ENCODE measurements around the gene ATXN1.
"Not testable (repeated sequence)": the region's sequence is repeated elsewhere in the genome, so short reads cannot be mapped to it uniquely, and the experiment has no call there.

Gene ATXN1

GRCh38 chr6:16719488-16719887, 41.8 kb downstream of the ATXN1 start:
- no peak for DNase-seq (ENCODE audit: low spot score)

DNA sequence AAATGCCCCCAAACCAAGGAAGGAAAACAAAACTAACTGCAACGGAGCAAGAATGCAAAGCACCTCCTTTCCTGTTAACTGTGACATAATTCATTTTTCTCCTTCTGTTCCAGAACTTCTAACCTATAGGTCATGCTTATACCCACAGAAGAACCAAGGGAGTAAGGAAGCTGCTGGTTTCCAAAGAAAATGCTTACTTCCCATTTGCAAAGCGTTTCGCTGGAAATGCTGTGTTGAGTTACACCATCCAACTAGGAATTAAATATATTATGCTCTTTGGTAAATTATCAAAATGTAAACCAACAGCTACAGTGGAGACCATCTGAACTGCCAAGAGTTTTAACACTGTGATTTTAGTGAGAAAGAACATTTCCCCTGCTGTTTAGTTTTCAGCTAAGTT, 42.9 kb downstream of the ATXN1 start:
- no peak for DNase-seq (ENCODE audit: low spot score)

DNA sequence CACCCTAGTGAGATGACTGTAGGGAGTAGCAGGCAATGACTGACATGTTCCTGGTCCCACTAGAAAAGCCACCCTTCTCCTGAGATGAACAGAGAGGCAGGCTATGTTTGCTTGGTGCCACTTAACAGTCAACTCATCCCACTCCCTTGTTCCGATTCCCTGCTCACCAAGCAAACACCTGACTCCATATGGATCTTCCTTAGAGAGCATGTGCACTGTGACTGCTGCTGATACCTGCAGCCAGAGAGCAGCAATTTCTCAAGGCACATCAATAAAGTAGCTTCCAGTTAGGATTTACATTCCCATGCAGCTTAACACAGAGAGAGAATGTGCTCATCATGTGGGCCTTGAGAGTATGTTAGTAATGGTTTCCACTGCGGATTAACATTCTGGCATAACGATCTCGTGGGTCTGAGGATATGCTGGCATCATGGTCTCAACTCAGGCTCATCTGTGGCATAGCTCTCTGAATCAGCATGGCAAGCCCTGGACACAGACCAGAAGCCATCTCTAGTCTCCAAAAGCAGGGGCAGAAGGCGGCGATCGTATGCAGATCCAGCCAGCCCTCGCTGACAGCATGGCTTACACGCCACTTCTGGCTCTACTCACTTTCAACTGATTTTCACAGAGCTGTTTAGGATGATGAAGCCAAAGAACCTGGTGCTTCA, 43.9 kb downstream of the ATXN1 start:
- DNase-seq (ENCODE audit: low spot score): no peak

GRCh38 chr6:16716321-16716858, 44.9 kb downstream of the ATXN1 start:
- no peak for DNase-seq (ENCODE audit: low spot score)

DNA sequence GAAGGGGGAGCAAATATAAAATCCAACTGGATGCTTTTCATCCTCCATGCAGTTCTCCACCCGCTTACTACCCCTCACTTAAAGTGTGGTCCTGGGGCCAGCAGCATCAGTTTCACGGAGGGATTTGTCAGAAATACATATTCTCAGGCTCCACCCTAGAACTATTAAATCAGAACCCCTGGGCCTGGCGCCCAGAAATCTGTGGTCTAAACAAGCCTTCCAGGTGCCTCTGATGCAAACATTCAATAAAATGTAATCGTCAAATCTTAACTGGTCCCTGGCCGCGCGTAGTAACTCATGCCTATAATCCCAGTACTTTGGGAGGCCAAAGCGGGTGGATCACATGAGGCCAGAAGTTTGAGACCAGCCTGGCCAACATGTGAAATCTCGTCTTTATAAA, 47.7 kb downstream of the ATXN1 start:
- no peak for DNase-seq (ENCODE audit: low spot score)

DNA sequence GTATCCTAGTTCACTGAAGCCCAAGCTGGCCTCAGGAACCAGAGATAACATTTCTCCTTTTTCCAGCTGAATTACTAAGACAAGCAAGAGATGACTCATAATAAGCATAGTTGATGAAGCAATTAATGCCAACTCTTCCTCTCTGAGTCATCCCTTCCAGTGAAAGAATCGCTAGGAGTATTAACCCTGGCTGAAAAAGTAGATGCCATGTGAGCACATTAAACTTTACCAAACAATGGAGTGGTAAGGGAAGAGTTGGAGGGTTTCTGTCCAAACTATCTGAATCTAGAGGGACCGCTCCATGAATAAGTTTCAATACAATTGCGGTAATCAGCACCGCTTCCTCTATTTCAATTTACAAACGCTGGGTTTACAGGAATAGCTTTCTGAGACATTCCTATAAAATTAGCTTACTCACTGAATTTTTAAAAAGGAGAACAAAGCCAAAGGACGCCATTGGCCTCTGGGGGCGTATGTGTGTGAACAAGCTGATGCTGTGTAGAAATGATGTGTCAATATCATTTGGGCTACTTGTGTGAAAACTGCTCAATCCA, 48.3 kb downstream of the ATXN1 start:
- peak; percentile 93 for DNase-seq (ENCODE audit: low spot score)

GRCh38 chr6:16712255-16712930, 48.9 kb downstream of the ATXN1 start:
- no peak for DNase-seq (ENCODE audit: low spot score)

DNA sequence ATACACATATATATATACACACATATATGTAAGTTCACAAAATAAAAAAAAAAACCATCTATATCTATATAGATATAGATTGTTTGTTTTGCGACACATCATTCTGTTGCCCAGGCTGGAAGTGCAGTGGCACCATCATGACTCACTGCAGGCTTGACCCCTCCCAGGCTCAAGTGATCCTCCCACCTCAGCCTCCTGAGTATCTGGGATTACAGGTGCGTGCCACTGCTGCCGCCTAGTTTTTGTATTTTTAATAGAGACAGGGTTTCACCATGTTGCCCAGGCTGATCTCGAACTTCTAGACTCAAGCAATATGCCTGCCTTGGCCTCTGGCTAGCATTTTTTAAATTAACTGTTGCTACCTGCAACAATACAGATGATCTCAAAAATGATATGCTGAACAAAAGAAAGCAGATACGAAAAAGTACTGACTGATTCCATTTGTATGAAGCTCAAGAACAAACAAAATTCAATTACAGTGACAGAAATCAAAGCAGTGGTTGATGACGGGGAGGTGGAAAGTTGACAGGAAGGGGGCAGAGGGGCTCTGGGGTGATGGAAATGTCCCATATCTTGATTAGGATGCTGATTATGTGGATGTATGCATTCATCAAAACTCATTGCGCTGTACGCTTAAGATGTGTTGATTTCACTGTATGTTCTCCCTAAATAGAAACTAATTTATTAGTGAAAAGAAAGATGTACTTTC, 49.6 kb downstream of the ATXN1 start:
- peak; percentile 57 for DNase-seq (ENCODE audit: low spot score)

- no peak for DNase-seq (ENCODE audit: low spot score)
Measured at GRCh38 chr6:16706911-16707783, 54.1 kb downstream of the ATXN1 start.

DNA sequence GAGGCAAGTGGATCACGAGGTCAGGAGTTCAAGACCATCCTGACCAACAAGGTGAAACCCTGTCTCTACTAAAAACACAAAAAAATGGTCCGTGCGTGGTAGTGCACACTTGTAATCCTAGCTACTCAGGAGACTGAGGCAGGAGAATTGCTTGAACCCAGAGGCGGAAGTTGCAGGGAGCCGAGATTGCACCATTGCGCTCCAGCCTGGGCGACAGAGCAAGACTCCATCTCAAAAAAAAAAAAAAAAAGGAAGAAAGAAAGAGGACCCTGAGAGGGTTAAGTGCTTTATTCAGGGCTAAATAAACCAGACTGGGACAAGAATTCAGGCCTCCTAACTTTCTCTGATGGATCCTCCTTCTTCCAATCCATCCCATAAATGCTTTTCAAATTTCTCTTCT, 54.8 kb downstream of the ATXN1 start:
- not testable (repeated sequence) for DNase-seq (ENCODE audit: low spot score)

GRCh38 chr6:16706029-16706428, 55.2 kb downstream of the ATXN1 start:
- peak; percentile 55 for DNase-seq (ENCODE audit: low spot score)

DNA sequence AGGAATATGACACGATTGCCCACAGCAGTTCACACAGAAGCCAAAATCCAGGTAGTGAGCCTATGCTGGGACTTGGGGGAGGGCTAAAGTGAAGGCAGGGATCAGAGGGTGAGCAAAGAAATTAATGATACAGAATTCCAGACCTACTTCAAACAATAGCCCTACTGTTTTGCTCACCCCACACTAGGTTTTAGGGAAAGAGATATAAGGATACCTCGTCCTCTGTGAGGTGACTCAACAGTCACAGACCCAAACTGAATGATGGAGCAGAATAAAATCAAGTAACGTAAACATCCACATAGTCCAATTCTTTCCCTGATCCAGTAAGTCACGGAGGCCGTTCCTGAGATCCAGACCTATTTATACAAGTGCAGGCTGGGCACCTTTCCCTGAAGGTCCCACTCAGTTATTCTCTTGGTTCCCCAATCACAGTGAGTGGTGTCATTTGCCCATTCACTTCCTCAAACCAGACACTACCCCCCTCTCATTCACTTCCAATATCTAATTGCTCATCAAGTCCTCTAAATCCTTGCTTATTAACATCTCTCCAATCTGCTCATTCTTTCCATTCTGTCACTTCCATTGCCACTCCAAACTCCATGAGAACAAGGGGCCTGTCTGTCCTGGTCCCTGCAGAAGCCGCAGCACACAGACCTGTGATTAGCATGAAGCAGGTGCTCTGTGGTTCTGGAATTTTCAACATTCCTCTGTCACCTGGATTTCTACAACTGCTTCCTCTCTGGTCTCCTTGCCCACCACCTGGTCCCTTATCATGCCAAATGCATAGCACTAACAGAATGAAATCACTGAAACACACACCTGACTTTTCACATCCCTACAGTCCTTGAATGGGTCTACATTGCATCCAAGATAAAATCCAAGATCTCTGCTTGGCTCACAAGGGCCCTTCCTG, 55.9 kb downstream of the ATXN1 start:
- no peak for DNase-seq (ENCODE audit: low spot score)

- DNase-seq (ENCODE audit: low spot score): no peak
Measured at GRCh38 chr6:16704401-16705045, 56.7 kb downstream of the ATXN1 start.

- DNase-seq (ENCODE audit: low spot score): not testable (repeated sequence)
Measured at GRCh38 chr6:16702627-16703378, 58.5 kb downstream of the ATXN1 start.

- no peak for DNase-seq (ENCODE audit: low spot score)
Measured at GRCh38 chr6:16700916-16701234, 60.4 kb downstream of the ATXN1 start.

GRCh38 chr6:16700202-16700915, 60.9 kb downstream of the ATXN1 start:
- peak; percentile 41 for DNase-seq (ENCODE audit: low spot score)

- peak; percentile 53 for DNase-seq (ENCODE audit: low spot score)
Measured at GRCh38 chr6:16698997-16699868, 62.0 kb downstream of the ATXN1 start.

DNA sequence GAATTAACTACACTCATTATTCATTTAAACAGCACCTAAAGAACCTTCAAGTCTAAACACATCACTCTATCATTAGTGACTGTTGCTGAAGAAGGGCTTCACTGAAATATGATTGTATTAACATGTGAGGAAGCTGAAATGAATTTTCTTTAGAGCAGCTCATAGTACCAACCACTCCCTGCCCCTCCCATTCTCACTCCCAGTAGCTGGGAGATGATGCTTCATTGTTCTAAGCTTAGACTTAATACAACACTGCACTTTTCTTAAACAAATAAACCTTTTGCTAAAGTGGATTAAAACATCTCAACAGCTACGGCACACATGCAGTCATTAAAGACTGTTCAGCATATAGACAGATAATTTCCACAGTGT, 63.1 kb downstream of the ATXN1 start:
- no peak for DNase-seq (ENCODE audit: low spot score)
